Measurements from ENCODE around the gene TMEM53.

DNA sequence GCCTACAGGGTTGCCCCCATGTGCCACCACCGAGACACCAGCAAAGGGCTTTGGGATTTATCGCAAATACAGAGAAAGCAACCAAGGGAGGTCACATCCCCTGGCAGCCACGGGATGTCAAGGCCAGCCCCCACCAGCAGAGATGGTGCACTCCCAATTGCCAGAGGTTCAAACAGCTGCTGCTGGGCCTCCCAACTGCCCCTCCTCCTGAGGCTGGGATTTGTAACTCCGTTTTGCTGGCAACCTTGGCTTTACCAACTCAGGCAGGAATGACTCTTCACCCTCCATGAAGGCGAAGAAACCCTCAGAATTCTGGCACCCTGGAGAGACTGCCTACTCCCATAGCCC is 11.6 kb downstream of the TMEM53 start:
- TF ChIP-seq POLR2AphosphoS5 (IDR thresholded peaks at IDR 0.05; ENCODE audit: low read depth, low read length), result no peak
- TF ChIP-seq POLR2A (IDR thresholded peaks at IDR 0.05; ENCODE audit: low read depth, low read length), result no peak
- TF ChIP-seq PAX5 (IDR thresholded peaks at IDR 0.05; ENCODE audit: insufficient read depth, low read length, severe bottlenecking), result no peak
- no peak for TF ChIP-seq POU2F2 (IDR thresholded peaks at IDR 0.05; ENCODE audit: low read depth, low read length)
- no peak for TF ChIP-seq SPI1 (IDR thresholded peaks at IDR 0.05; ENCODE audit: low read depth, low read length)
- no peak for TF ChIP-seq TAF1 (IDR thresholded peaks at IDR 0.05; ENCODE audit: low read depth, low read length)
